ENCODE results near the gene TUBB3. TPM values are rescaled to one million over a fixed set of nuclear protein-coding genes. Genes with fewer than 3 reads are reported as not detected.

TUBB3 gene
- total and polyA plus RNA-seq, 9 of the 15 experiments (the other 6 are each of a cell fraction or from before 2014, with no cell fraction given) = 0.18 to 12.5 (median 5.0) TPM

- TF ChIP-seq NRF1 (conservative IDR thresholded peaks at IDR 0.05 in 1 of 2, IDR thresholded peaks at IDR 0.05 in 1 of 2) (peak; percentile 87 to 90), C11orf30 (IDR thresholded peaks at IDR 0.05; ENCODE audit: low read depth) (peak; percentile 71; the same call in 1 of the 2 replicates), MBD2 (IDR thresholded peaks at IDR 0.05; ENCODE audit: borderline replicate concordance, low read depth) (peak; percentile 41; the same call in 1 of the 2 replicates), MAZ (CRISPR knock-in tag; conservative IDR thresholded peaks at IDR 0.05 in 1 of 2, IDR thresholded peaks at IDR 0.05 in 1 of 2) (peak; percentile 14 to 77; a peak in 3 of 4 replicates), TEAD2 (tag; IDR thresholded peaks at IDR 0.05) (no peak), POLR2AphosphoS5 (IDR thresholded peaks at IDR 0.05; ENCODE audit: control insufficient read depth, insufficient read depth, low read depth, low read length) (peak; percentile 71; the same call in 1 of the 2 replicates), HMGN3 (IDR thresholded peaks at IDR 0.05; ENCODE audit: borderline replicate concordance, extremely low read depth, insufficient read length, low read depth, low read length) (peak; percentile 59), ZNF668 (CRISPR knock-in tag; IDR thresholded peaks at IDR 0.05) (0 out of 2 replicates have a peak, but pooled peaks have one; percentile 10), JUND (IDR thresholded peaks at IDR 0.05; ENCODE audit: borderline replicate concordance, low read depth, low read length) (peak; percentile 92), JUND (tag; IDR thresholded peaks at IDR 0.05; ENCODE audit: borderline replicate concordance, low read depth, low read length) (peak; percentile 85; the same call in 2 of the 3 replicates), SMAD2 (IDR thresholded peaks at IDR 0.05; ENCODE audit: low read depth, low read length) (no peak), MAFK (IDR thresholded peaks at IDR 0.05; ENCODE audit: low read length) (peak; percentile 29; the same call in 1 of the 2 replicates), TCF7L2 (IDR thresholded peaks at IDR 0.05; ENCODE audit: low read depth, low read length) (no peak), BHLHE40 (IDR thresholded peaks at IDR 0.05; ENCODE audit: low read length) (peak; percentile 53), RBFOX2 (IDR thresholded peaks at IDR 0.05; ENCODE audit: low read depth, low read length) (peak; percentile 67), JUNB (CRISPR knock-in tag; conservative IDR thresholded peaks at IDR 0.05) (no peak)
- TF ChIP-seq, protein P1, sequence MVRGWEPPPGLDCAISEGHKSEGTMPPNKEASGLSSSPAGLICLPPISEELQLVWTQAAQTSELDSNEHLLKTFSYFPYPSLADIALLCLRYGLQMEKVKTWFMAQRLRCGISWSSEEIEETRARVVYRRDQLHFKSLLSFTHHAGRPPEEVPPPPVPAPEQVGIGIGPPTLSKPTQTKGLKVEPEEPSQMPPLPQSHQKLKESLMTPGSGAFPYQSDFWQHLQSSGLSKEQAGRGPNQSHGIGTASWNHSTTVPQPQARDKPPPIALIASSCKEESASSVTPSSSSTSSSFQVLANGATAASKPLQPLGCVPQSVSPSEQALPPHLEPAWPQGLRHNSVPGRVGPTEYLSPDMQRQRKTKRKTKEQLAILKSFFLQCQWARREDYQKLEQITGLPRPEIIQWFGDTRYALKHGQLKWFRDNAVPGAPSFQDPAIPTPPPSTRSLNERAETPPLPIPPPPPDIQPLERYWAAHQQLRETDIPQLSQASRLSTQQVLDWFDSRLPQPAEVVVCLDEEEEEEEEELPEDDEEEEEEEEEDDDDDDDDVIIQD (CRISPR knock-in tag; IDR thresholded peaks at IDR 0.05) = no peak
- TF ChIP-seq, protein P2, sequence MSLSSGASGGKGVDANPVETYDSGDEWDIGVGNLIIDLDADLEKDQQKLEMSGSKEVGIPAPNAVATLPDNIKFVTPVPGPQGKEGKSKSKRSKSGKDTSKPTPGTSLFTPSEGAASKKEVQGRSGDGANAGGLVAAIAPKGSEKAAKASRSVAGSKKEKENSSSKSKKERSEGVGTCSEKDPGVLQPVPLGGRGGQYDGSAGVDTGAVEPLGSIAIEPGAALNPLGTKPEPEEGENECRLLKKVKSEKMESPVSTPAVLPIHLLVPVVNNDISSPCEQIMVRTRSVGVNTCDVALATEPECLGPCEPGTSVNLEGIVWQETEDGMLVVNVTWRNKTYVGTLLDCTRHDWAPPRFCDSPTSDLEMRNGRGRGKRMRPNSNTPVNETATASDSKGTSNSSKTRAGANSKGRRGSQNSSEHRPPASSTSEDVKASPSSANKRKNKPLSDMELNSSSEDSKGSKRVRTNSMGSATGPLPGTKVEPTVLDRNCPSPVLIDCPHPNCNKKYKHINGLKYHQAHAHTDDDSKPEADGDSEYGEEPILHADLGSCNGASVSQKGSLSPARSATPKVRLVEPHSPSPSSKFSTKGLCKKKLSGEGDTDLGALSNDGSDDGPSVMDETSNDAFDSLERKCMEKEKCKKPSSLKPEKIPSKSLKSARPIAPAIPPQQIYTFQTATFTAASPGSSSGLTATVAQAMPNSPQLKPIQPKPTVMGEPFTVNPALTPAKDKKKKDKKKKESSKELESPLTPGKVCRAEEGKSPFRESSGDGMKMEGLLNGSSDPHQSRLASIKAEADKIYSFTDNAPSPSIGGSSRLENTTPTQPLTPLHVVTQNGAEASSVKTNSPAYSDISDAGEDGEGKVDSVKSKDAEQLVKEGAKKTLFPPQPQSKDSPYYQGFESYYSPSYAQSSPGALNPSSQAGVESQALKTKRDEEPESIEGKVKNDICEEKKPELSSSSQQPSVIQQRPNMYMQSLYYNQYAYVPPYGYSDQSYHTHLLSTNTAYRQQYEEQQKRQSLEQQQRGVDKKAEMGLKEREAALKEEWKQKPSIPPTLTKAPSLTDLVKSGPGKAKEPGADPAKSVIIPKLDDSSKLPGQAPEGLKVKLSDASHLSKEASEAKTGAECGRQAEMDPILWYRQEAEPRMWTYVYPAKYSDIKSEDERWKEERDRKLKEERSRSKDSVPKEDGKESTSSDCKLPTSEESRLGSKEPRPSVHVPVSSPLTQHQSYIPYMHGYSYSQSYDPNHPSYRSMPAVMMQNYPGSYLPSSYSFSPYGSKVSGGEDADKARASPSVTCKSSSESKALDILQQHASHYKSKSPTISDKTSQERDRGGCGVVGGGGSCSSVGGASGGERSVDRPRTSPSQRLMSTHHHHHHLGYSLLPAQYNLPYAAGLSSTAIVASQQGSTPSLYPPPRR (CRISPR knock-in tag; IDR thresholded peaks at IDR 0.05; ENCODE audit: borderline replicate concordance) = no peak
Measured at GRCh38 chr16:89921702-89922476, 1.3 kb upstream of the TUBB3 start (continued).

Measured in K562 (cell line).